SK-N-SH (cell line): ENCODE results near the gene NALF2. TPM values are rescaled to one million over a fixed set of nuclear protein-coding genes. Genes with fewer than 3 reads are reported as not detected.

Source experiments
- CTCF ChIA-PET: fragments of 300-600, 350-600 bp; formaldehyde crosslinking; extraction: SDS; loops from one replicate; lab custom pipeline; 2021; lab: Yijun Ruan, JAX
- POLR2A ChIA-PET: fragments of 350-600 bp; sonication (Branson Sonifier 250); formaldehyde crosslinking; extraction: SDS; loops from one replicate; lab custom pipeline; 2020; ENCODE audit warnings: antibody characterized with exemption, inconsistent platforms; lab: Yijun Ruan, JAX
- DNase-seq: peaks from one replicate; pipeline ENCODE4 v3.0.0; 2012
- H2AFZ ChIP-seq: fragments of 200-600 bp; sonication (generic); 2 replicates; pipeline ENCODE4 v1.8.1; 2016; ENCODE audit warnings: antibody characterized with exemption, mild to moderate bottlenecking, low read depth
- H3F3A ChIP-seq: fragments of 200-600 bp; sonication (generic); replicated peaks from 2 replicates; pipeline ENCODE3; 2016; ENCODE audit warnings: antibody characterized with exemption, mild to moderate bottlenecking; ENCODE audit not compliant: insufficient read depth
- H3K27ac ChIP-seq, 2 experiments: fragments of 200-500 bp in 1 of 2; fragments of 200-600 bp in 1 of 2; sonication (Bioruptor generic) in 1 of 2; sonication (generic), shearing (Covaris generic) in 1 of 2; 2 replicates each; pipeline versions ENCODE4 v1.5.1 to v1.6.1; 2014 to 2016; ENCODE audit warnings: low read depth in 2 of 2, inconsistent platforms in 1 of 2, low read length in 1 of 2, mild to moderate bottlenecking in 1 of 2, mixed read lengths in 1 of 2
- H3K27me3 ChIP-seq: fragments of 200-600 bp; sonication (generic), shearing (Covaris generic); 2 replicates; pipeline ENCODE4 v1.6.1; 2016; ENCODE audit warnings: mixed run types; ENCODE audit not compliant: insufficient read depth
- H3K36me3 ChIP-seq, 2 experiments: fragments of 200-500 bp in 1 of 2; fragments of 200-600 bp in 1 of 2; sonication (Bioruptor generic) in 1 of 2; sonication (generic) in 1 of 2; replicated peaks in 1 of 2; 2 replicates each; pipeline versions ENCODE3 to v1.5.1; 2014 to 2016; ENCODE audit warnings: low read length in 1 of 2, mild to moderate bottlenecking in 1 of 2; ENCODE audit not compliant: insufficient read depth in 2 of 2, control insufficient read depth in 1 of 2
- H3K4me1 ChIP-seq, 2 experiments: fragments of 200-500 bp in 1 of 2; fragments of 200-600 bp in 1 of 2; sonication (Bioruptor generic) in 1 of 2; sonication (generic), shearing (Covaris generic) in 1 of 2; 2 replicates each; pipeline versions ENCODE4 v1.5.1 to v1.6.1; 2014 to 2016; ENCODE audit warnings: low read depth in 1 of 2, low read length in 1 of 2, mixed run types in 1 of 2; ENCODE audit not compliant: insufficient read depth in 2 of 2, control insufficient read depth in 1 of 2
- H3K4me2 ChIP-seq: fragments of 200-600 bp; sonication (generic), shearing (Covaris generic); 2 replicates; pipeline ENCODE4 v1.6.1; 2017; ENCODE audit warnings: mixed run types
- H3K4me3 ChIP-seq, 2 experiments: fragments of 200-500 bp in 1 of 2; fragments of 200-600 bp in 1 of 2; sonication (Bioruptor generic) in 1 of 2; sonication (generic), shearing (Covaris generic) in 1 of 2; 2 replicates each; pipeline versions ENCODE4 v1.5.1 to v1.8.1; 2014 to 2016; ENCODE audit warnings: low read depth in 2 of 2, inconsistent platforms in 1 of 2, low read length in 1 of 2, mild to moderate bottlenecking in 1 of 2, mixed read lengths in 1 of 2, moderate library complexity in 1 of 2
- H3K79me2 ChIP-seq: fragments of 200-600 bp; sonication (generic); 2 replicates; pipeline ENCODE4 v1.8.1; 2017; ENCODE audit warnings: mild to moderate bottlenecking; ENCODE audit not compliant: insufficient read depth
- H3K9ac ChIP-seq: fragments of 200-600 bp; sonication (generic); 2 replicates; pipeline ENCODE4 v1.6.1; 2017; ENCODE audit warnings: mixed run types
- H3K9me2 ChIP-seq: fragments of 200-600 bp; sonication (generic); 2 replicates; pipeline ENCODE4 v1.6.1; 2017; ENCODE audit warnings: mixed run types
- H3K9me3 ChIP-seq: fragments of 200-600 bp; sonication (generic); 2 replicates; pipeline ENCODE4 v1.6.1; 2017; ENCODE audit warnings: mixed run types, mild to moderate bottlenecking, moderate library complexity
- H4K20me1 ChIP-seq: fragments of 200-600 bp; sonication (generic); 2 replicates; pipeline ENCODE4 v1.6.1; 2017; ENCODE audit warnings: mild to moderate bottlenecking, mixed run types; ENCODE audit not compliant: insufficient read depth
- ELF1 ChIP-seq: IDR thresholded peaks from 2 replicates; pipeline ENCODE4 v1.4.0; 2012
- EZH2phosphoT487 ChIP-seq: fragments of 200-600 bp; sonication (generic); IDR thresholded peaks from 2 replicates; pipeline ENCODE4 v1.6.1; 2017; ENCODE audit warnings: low read depth, mixed run types, mild to moderate bottlenecking, antibody characterized with exemption, moderate library complexity, borderline replicate concordance
- FOXJ3 ChIP-seq: sonication (generic); formaldehyde crosslinking; IDR thresholded peaks from 2 replicates; pipeline ENCODE4 v1.5.1; 2020; ENCODE audit warnings: mild to moderate bottlenecking, missing genetic modification reagents
- FOXM1 ChIP-seq: IDR thresholded peaks from 2 replicates; pipeline ENCODE4 v1.4.0; 2012; ENCODE audit warnings: low read depth, mild to moderate bottlenecking
- GABPA ChIP-seq: IDR thresholded peaks from 2 replicates; pipeline ENCODE4 v1.4.0; 2012; ENCODE audit warnings: low read depth, mild to moderate bottlenecking
- GATA2 ChIP-seq: sonication (generic); formaldehyde crosslinking; IDR thresholded peaks from 2 replicates; pipeline ENCODE4 v1.5.0; 2020; ENCODE audit warnings: mild to moderate bottlenecking, missing genetic modification reagents
- MEF2A ChIP-seq: IDR thresholded peaks from 2 replicates; pipeline ENCODE4 v1.4.0; 2012; ENCODE audit warnings: low read depth, borderline replicate concordance
- NFIC ChIP-seq: IDR thresholded peaks from 2 replicates; pipeline ENCODE4 v1.4.0; 2012; ENCODE audit warnings: borderline replicate concordance
- NRF1 ChIP-seq: IDR thresholded peaks from 2 replicates; pipeline ENCODE4 v1.6.1; 2012; ENCODE audit warnings: low read depth, mild to moderate bottlenecking, low read length
- POLR2AphosphoS5 ChIP-seq: IDR thresholded peaks from 2 replicates; pipeline ENCODE4 v1.6.1; 2012; ENCODE audit warnings: low read depth, low read length
- RAD21 ChIP-seq: IDR thresholded peaks from 2 replicates; pipeline ENCODE4 v1.6.1; 2012; ENCODE audit warnings: mild to moderate bottlenecking, low read length
- RCOR1 ChIP-seq: fragments of 150-350 bp; IDR thresholded peaks from 2 replicates; pipeline ENCODE4 v1.6.1; 2017; ENCODE audit warnings: antibody characterized with exemption, low read length
- RFX5 ChIP-seq: IDR thresholded peaks from 2 replicates; pipeline ENCODE4 v1.6.1; 2012; ENCODE audit warnings: mild to moderate bottlenecking, improper control_type of control experiment, low read length
- RXRA ChIP-seq: IDR thresholded peaks from 2 replicates; pipeline ENCODE4 v1.4.0; 2012; ENCODE audit warnings: low read depth, mild to moderate bottlenecking, borderline replicate concordance
- TAF1 ChIP-seq: IDR thresholded peaks from 2 replicates; pipeline ENCODE4 v1.6.1; 2012; ENCODE audit warnings: low read depth, mild to moderate bottlenecking, low read length, moderate library complexity, borderline replicate concordance
- TCF12 ChIP-seq: IDR thresholded peaks from 2 replicates; pipeline ENCODE4 v1.4.0; 2012
- TEAD4 ChIP-seq: IDR thresholded peaks from 2 replicates; pipeline ENCODE4 v1.4.0; 2012; ENCODE audit warnings: mild to moderate bottlenecking, borderline replicate concordance; ENCODE audit not compliant: insufficient read depth
- WGBS: methylation state at CpG from one replicate; pipeline ENCODE4 v1.1.6; 2017; ENCODE audit warnings: low lambda C conversion rate; 5-methylcytosine and 5-hydroxymethylcytosine counted together
- polyA plus RNA-seq, 3 experiments: library from polyadenylated mRNA; depleted of rRNA; stranded (reverse); fragments of >200 nt; gene quantifications; 2 replicates each; pipeline ENCODE4 v1.2.3, GENCODE V29; 2012
- TF ChIP-seq, protein P1 (sequence below): fragments of 150-350 bp; IDR thresholded peaks from 2 replicates; pipeline ENCODE4 v1.6.1; 2016; ENCODE audit warnings: mild to moderate bottlenecking, low read depth, low read length
- TF ChIP-seq, protein P2 (sequence below): IDR thresholded peaks from 2 replicates; pipeline ENCODE4 v1.4.0; 2012; ENCODE audit warnings: low read depth
- TF ChIP-seq, protein P3 (sequence below): fragments of 150-350 bp; IDR thresholded peaks from 2 replicates; pipeline ENCODE4 v1.6.1; 2017; ENCODE audit warnings: antibody characterized with exemption, low read length, low read depth, borderline replicate concordance
- TF ChIP-seq, protein P4 (sequence below): IDR thresholded peaks from 2 replicates; pipeline ENCODE4 v1.6.1; 2012; ENCODE audit warnings: mild to moderate bottlenecking, low read depth, low read length, moderate library complexity
- TF ChIP-seq, protein P5 (sequence below): IDR thresholded peaks from 2 replicates; pipeline ENCODE4; 2012

NALF2 gene
- polyA plus RNA-seq, 1 of the 3 experiments (the other 2 are of a cell fraction): 0.02 TPM

DNA sequence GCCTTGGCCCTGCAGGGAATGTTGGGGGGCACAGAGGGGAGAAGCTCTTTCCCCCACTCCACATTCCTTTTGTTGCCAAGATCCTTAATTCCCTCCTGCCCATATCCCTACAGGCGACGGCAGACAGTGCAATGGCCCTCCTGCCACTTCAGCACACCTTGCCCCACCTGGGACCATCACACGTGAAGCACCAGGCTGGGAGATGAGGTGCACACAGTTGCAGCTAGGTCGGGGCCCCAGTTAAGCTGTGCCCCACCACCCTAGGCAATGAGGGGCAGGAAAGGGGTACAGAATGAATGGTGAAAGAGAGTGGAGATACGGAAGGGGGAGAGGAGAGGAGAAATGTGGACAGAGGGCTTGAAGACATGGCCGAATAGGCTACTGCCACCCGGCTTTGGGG lies 26.2 kb downstream of the NALF2 start:
- Histone ChIP-seq H3K9ac (no peak overlapping the region), H3K27ac (no peak overlapping the region), H3K9me3 (no peaks in the 10 kb centered on the region), H3K27me3 (no peaks in the 10 kb centered on the region), H3K4me3 (no peak overlapping the region), H3K9me2 (no peaks in the 10 kb centered on the region), H3K4me1 (no peaks in the 10 kb centered on the region), H3K4me2 (no peak overlapping the region), H2AFZ (no peak overlapping the region), H4K20me1 (no peaks in the 10 kb centered on the region), H3F3A (no peaks in the 10 kb centered on the region), H3K36me3 (no peaks in the 10 kb centered on the region), H3K79me2 (no peaks in the 10 kb centered on the region)
- POLR2A ChIA-PET: no interaction called here
- DNase-seq: no peak
- CTCF ChIA-PET: no interaction called here
- TF ChIP-seq RXRA: no peak
- TF ChIP-seq GATA2 (CRISPR knock-in tag): no peak
- TF ChIP-seq, protein P1, sequence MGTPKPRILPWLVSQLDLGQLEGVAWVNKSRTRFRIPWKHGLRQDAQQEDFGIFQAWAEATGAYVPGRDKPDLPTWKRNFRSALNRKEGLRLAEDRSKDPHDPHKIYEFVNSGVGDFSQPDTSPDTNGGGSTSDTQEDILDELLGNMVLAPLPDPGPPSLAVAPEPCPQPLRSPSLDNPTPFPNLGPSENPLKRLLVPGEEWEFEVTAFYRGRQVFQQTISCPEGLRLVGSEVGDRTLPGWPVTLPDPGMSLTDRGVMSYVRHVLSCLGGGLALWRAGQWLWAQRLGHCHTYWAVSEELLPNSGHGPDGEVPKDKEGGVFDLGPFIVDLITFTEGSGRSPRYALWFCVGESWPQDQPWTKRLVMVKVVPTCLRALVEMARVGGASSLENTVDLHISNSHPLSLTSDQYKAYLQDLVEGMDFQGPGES: no peak
- TF ChIP-seq NRF1: no peak
- no peak for TF ChIP-seq RCOR1
- no peak for TF ChIP-seq ELF1
- no peak for TF ChIP-seq RAD21
- TF ChIP-seq, protein P2, sequence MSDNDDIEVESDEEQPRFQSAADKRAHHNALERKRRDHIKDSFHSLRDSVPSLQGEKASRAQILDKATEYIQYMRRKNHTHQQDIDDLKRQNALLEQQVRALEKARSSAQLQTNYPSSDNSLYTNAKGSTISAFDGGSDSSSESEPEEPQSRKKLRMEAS: no peak
- TF ChIP-seq TCF12: no peak
- no peak for TF ChIP-seq TEAD4
- no peak for TF ChIP-seq EZH2phosphoT487
- 15% methylated on average over 6 of the region's 7 CpGs for WGBS

DNA sequence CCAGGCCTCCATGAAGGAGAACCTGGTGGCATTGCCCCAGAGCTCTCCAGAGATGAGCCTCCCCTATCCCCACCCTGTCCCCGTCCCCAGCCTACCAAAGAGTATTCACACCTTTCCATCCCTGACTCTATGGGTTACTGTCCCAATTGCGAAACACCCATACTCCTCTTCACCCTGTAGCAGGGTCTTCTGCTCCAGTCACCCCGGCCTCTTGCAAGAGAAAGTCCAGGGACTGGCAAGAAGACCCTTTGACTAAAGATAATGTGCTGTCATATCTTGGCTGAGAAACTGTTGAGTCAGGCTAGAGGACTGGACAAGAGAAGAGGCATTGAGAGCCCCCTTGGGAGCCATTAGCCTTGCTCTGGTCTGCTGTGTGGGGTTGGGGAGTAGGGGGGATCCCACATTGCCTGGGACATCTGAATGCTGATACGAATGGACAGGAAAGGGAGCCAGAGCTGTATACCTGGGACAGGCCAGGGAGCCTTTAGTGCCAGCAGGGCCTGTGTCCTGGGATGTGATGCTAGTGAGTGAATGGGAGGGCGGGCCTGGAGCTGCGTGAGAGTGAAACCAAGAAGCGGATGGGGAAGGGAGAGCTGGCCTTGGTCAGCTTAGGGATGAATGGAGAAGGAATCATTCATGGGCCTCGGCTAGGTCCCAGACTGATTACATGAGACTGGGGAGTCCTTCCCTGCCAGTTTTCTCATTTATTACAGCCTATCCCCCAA lies 27.1 kb downstream of the NALF2 start:
- DNase-seq: no peak
- ChIA-PET CTCF (no interaction called here), POLR2A (no interaction called here)
- 23% methylated on average over 8 of the region's 8 CpGs for WGBS
- Histone ChIP-seq H3K9me3 (no peaks in the 10 kb centered on the region), H4K20me1 (no peaks in the 10 kb centered on the region), H3F3A (no peaks in the 10 kb centered on the region), H3K9ac (no peak overlapping the region), H3K36me3 (no peaks in the 10 kb centered on the region), H3K4me3 (no peak overlapping the region), H3K27ac (no peak overlapping the region), H3K79me2 (no peaks in the 10 kb centered on the region), H3K4me2 (no peak overlapping the region), H2AFZ (no peak overlapping the region), H3K27me3 (no peaks in the 10 kb centered on the region), H3K9me2 (no peaks in the 10 kb centered on the region), H3K4me1 (no peaks in the 10 kb centered on the region)
- TF ChIP-seq, protein P3, sequence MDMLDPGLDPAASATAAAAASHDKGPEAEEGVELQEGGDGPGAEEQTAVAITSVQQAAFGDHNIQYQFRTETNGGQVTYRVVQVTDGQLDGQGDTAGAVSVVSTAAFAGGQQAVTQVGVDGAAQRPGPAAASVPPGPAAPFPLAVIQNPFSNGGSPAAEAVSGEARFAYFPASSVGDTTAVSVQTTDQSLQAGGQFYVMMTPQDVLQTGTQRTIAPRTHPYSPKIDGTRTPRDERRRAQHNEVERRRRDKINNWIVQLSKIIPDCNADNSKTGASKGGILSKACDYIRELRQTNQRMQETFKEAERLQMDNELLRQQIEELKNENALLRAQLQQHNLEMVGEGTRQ: no peak
- TF ChIP-seq ELF1 (no peak), GABPA (no peak), TAF1 (no peak), MEF2A (no peak), RFX5 (no peak), FOXJ3 (CRISPR knock-in tag) (no peak), NFIC (no peak), FOXM1 (no peak), TEAD4 (no peak), RAD21 (no peak), POLR2AphosphoS5 (no peak), GATA2 (CRISPR knock-in tag) (no peak)
- TF ChIP-seq, protein P4, sequence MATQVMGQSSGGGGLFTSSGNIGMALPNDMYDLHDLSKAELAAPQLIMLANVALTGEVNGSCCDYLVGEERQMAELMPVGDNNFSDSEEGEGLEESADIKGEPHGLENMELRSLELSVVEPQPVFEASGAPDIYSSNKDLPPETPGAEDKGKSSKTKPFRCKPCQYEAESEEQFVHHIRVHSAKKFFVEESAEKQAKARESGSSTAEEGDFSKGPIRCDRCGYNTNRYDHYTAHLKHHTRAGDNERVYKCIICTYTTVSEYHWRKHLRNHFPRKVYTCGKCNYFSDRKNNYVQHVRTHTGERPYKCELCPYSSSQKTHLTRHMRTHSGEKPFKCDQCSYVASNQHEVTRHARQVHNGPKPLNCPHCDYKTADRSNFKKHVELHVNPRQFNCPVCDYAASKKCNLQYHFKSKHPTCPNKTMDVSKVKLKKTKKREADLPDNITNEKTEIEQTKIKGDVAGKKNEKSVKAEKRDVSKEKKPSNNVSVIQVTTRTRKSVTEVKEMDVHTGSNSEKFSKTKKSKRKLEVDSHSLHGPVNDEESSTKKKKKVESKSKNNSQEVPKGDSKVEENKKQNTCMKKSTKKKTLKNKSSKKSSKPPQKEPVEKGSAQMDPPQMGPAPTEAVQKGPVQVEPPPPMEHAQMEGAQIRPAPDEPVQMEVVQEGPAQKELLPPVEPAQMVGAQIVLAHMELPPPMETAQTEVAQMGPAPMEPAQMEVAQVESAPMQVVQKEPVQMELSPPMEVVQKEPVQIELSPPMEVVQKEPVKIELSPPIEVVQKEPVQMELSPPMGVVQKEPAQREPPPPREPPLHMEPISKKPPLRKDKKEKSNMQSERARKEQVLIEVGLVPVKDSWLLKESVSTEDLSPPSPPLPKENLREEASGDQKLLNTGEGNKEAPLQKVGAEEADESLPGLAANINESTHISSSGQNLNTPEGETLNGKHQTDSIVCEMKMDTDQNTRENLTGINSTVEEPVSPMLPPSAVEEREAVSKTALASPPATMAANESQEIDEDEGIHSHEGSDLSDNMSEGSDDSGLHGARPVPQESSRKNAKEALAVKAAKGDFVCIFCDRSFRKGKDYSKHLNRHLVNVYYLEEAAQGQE: no peak
- TF ChIP-seq, protein P5, sequence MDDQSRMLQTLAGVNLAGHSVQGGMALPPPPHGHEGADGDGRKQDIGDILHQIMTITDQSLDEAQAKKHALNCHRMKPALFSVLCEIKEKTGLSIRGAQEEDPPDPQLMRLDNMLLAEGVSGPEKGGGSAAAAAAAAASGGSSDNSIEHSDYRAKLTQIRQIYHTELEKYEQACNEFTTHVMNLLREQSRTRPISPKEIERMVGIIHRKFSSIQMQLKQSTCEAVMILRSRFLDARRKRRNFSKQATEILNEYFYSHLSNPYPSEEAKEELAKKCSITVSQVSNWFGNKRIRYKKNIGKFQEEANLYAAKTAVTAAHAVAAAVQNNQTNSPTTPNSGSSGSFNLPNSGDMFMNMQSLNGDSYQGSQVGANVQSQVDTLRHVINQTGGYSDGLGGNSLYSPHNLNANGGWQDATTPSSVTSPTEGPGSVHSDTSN: no peak
